ENCODE measurements around the gene LIPC. TPM values are rescaled to one million over a fixed set of nuclear protein-coding genes. Genes with fewer than 3 reads are reported as not detected.
A peak's percentile ranks its signal among the peaks of the same experiment; 100 is the strongest.

LIPC gene
- total RNA-seq, 2 donors from 2014 or later: 2.9 to 13.8 TPM

- no peak overlapping the region for H3K4me3 ChIP-seq
- intact Hi-C loops (cut with DNase I): no loop called here
- H3K27ac ChIP-seq: no peak overlapping the region
- H3K4me1 ChIP-seq: peaks cover 7% of the 10 kb centered on the region
- peak overlapping the region; percentile 19 to 38 for H3K9ac ChIP-seq (ENCODE audit: low read depth in 2 of 2, low read length in 2 of 2)
- no peaks in the 10 kb centered on the region for H3K27me3 ChIP-seq
- H3K9me3 ChIP-seq: no peaks in the 10 kb centered on the region
- H3K36me3 ChIP-seq: no peaks in the 10 kb centered on the region
- no peak for TF ChIP-seq CTCF (IDR thresholded peaks at IDR 0.05)
- peak; percentile 81 for DNase-seq
These were observed 30.8 kb downstream of the LIPC start for GRCh38 chr15:58462547-58462946.

- no peak overlapping the region for H3K4me3 ChIP-seq
- peaks cover 7% of the 10 kb centered on the region for H3K4me1 ChIP-seq
- no peaks in the 10 kb centered on the region for H3K36me3 ChIP-seq
- peak overlapping the region; percentile 19 to 38 for H3K9ac ChIP-seq (ENCODE audit: low read depth in 2 of 2, low read length in 2 of 2)
- H3K9me3 ChIP-seq: no peaks in the 10 kb centered on the region
- intact Hi-C loops (cut with DNase I): no loop called here
- no peak for TF ChIP-seq CTCF (IDR thresholded peaks at IDR 0.05)
- no peak overlapping the region for H3K27ac ChIP-seq
- no peaks in the 10 kb centered on the region for H3K27me3 ChIP-seq
- no peak for DNase-seq
These were observed 31.3 kb downstream of the LIPC start for GRCh38 chr15:58462973-58463663.

GRCh38 chr15:58463815-58464650 is 32.2 kb downstream of the LIPC start:
- DNase-seq: no peak

GRCh38 chr15:58465070-58465469 is 33.3 kb downstream of the LIPC start:
- H3K9ac ChIP-seq (ENCODE audit: low read depth in 2 of 2, low read length in 2 of 2): no peak overlapping the region
- H3K9me3 ChIP-seq: no peaks in the 10 kb centered on the region
- no peak for DNase-seq
- intact Hi-C loops (cut with DNase I): no loop called here
- H3K4me3 ChIP-seq: no peak overlapping the region
- no peaks in the 10 kb centered on the region for H3K27me3 ChIP-seq
- TF ChIP-seq CTCF (IDR thresholded peaks at IDR 0.05): no peak
- no peaks in the 10 kb centered on the region for H3K4me1 ChIP-seq
- H3K27ac ChIP-seq: no peak overlapping the region
- no peaks in the 10 kb centered on the region for H3K36me3 ChIP-seq

More at GRCh38 chr15:58463815-58464650, 32.2 kb downstream of the LIPC start:
- H3K36me3 ChIP-seq: no peaks in the 10 kb centered on the region
- peaks cover 6% of the 10 kb centered on the region for H3K4me1 ChIP-seq
- H3K27ac ChIP-seq: no peak overlapping the region
- H3K27me3 ChIP-seq: no peaks in the 10 kb centered on the region
- no peak overlapping the region for H3K4me3 ChIP-seq
- H3K9me3 ChIP-seq: no peaks in the 10 kb centered on the region
- no peak overlapping the region for H3K9ac ChIP-seq (ENCODE audit: low read depth in 2 of 2, low read length in 2 of 2)
- TF ChIP-seq CTCF (IDR thresholded peaks at IDR 0.05): no peak
- intact Hi-C loops (cut with DNase I): no loop called here

- H3K9me3 ChIP-seq: no peaks in the 10 kb centered on the region
These were observed 34.2 kb downstream of the LIPC start for GRCh38 chr15:58465866-58466517.

More at GRCh38 chr15:58465866-58466517, 34.2 kb downstream of the LIPC start:
- intact Hi-C loops (cut with DNase I): no loop called here
- H3K27ac ChIP-seq: no peak overlapping the region
- H3K4me3 ChIP-seq: no peak overlapping the region
- H3K27me3 ChIP-seq: no peaks in the 10 kb centered on the region
- no peaks in the 10 kb centered on the region for H3K36me3 ChIP-seq
- DNase-seq: no peak
- no peak for TF ChIP-seq CTCF (IDR thresholded peaks at IDR 0.05)
- no peaks in the 10 kb centered on the region for H3K4me1 ChIP-seq
- H3K9ac ChIP-seq (ENCODE audit: low read depth in 2 of 2, low read length in 2 of 2): no peak overlapping the region
